GM12864 (cell line): Measurements from ENCODE around the gene C9orf43.
A peak's percentile ranks its signal among the peaks of the same experiment; 100 is the strongest.
"Not testable (repeated sequence)": the region's sequence is repeated elsewhere in the genome, so short reads cannot be mapped to it uniquely, and the experiment has no call there.

Experiments used
- DNase-seq: peaks from one replicate; pipeline ENCODE4 v3.0.0-alpha.2; 2011; ENCODE audit warnings: low read depth
- H3K4me3 ChIP-seq: 2 replicates; pipeline ENCODE4 v1.5.1; 2011; ENCODE audit warnings: mild to moderate bottlenecking, low read depth, low read length, control low read depth
- TF ChIP-seq, protein P1 (sequence below): IDR thresholded peaks from 2 replicates; pipeline ENCODE4 v1.5.1; 2011; ENCODE audit warnings: low read depth, mild to moderate bottlenecking, moderate library complexity, low read length, control low read depth, inconsistent platforms; ENCODE audit errors: missing control alignments

The C9orf43 gene

DNA sequence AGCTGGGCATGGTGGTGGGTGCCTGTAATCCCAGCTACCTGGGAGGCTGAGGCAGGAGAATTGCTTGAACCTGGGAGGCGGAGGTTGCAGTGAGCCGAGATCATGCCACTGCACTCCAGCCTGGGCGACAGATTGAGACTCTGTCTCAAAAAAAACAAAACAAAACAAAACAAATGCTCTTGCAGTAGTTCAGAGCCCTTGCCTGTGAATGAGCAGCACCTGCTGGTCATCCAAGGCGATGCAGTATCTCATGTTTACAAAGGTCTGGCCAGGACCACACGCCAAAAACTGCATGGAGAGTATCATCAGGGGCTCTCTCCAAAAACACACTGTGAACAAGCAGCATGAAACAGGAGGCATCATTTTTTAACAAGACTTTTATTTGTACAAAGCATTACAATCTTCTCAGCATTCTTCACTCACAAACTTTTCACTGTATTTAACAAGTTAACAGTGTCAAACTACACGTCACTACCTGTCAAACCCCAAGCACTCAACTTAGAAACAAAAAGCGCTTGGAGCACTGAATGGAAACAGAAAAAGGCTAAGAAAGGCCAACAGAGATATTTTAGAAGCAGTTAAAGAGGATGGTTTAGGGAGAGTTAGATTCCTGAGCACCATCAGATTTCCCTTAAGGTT, 3.6 kb upstream of the C9orf43 start:
- TF ChIP-seq, protein P1, sequence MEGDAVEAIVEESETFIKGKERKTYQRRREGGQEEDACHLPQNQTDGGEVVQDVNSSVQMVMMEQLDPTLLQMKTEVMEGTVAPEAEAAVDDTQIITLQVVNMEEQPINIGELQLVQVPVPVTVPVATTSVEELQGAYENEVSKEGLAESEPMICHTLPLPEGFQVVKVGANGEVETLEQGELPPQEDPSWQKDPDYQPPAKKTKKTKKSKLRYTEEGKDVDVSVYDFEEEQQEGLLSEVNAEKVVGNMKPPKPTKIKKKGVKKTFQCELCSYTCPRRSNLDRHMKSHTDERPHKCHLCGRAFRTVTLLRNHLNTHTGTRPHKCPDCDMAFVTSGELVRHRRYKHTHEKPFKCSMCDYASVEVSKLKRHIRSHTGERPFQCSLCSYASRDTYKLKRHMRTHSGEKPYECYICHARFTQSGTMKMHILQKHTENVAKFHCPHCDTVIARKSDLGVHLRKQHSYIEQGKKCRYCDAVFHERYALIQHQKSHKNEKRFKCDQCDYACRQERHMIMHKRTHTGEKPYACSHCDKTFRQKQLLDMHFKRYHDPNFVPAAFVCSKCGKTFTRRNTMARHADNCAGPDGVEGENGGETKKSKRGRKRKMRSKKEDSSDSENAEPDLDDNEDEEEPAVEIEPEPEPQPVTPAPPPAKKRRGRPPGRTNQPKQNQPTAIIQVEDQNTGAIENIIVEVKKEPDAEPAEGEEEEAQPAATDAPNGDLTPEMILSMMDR: peak; percentile 85
- H3K4me3 ChIP-seq: not testable (repeated sequence)
- peak; percentile 43 for DNase-seq

DNA sequence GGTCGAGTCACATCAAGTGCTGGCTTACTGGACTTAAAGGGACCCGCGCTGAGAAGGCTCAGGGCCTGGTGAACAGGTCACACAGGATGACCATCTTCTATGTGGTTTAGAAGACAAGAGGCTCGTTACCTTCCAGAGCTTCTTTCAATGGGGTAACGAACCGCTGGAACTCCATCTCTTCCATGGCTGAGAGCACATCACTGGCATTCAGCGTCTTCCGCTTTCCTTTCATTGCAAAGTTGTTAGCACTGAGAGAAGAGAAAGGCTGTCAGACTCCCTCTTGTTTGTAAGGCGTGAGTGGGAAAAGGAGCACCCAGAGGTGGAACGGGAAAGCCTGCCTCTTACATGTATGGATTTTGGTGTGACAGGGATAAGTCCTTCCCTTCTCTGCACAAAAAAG, 1.1 kb upstream of the C9orf43 start:
- TF ChIP-seq, protein P1: no peak
- peak overlapping the region; percentile 73 for H3K4me3 ChIP-seq
- no peak for DNase-seq

DNA sequence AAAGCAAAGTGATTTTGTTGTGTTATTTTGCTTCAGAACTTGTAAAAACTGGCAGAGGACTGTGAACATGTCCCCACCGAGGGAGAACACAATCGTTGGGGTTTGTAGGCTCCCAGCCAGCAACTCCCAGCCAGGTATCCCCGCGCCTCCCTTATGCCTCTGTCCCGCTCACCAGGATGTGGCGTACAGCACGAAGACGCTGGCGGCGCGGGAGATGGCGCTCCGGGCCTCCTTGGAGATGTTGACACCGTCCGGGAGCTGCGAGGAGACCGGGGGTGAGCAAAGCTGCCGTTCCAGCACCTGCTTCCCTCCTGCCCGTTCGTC, 702 bp upstream of the C9orf43 start:
- H3K4me3 ChIP-seq: peak overlapping the region; percentile 73
- TF ChIP-seq, protein P1: no peak
- no peak for DNase-seq

DNA sequence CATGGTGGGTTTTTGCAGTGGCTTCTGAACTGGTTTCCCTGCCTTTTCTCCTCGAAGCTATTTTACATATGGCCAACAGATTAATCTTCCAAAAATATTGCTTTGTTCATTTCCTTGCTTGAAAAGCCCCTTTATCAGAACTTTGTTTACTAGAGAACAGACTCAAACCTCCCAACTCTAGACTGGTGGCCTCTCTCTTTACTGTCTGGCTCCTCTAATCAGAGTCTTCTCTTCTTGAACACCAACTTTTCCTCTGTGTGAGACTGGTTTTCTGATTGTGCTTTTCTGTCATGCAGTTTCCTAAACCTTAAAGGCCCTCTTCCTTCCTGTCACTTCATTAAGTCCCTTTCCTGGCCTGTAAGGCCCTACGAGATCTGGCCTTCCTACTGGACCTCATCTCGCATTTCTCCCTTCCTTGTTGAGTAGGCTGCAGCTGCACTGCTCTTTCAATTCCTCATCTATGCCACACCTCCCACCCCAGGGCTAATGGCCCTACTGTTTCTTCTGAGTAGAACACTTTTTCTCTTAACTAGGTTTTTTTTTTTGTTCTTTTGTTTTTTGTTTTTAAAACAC, 5.7 kb downstream of the C9orf43 start:
- no peak overlapping the region for H3K4me3 ChIP-seq
- peak; percentile 78 for DNase-seq
- TF ChIP-seq, protein P1: no peak

DNA sequence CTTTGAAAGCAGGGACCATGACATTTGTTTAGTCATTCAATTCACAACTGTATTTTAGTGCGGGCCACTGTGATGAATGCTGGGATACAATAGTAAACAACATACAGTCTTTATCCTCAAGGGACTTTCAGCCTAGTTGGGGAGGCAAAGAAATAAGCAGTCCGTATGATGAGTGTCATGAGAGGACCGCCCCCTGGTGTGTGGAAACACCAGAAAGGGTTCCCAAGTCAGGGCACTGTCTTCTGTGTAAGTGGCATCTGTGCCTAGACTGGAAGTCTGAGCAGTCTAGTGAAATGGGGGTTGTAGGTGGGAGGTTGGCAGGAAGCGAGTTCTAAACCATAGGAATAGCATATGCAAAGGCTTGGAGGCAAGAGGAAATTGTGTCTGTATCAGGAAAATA, 6.8 kb downstream of the C9orf43 start:
- no peak overlapping the region for H3K4me3 ChIP-seq
- TF ChIP-seq, protein P1: no peak
- no peak for DNase-seq

DNA sequence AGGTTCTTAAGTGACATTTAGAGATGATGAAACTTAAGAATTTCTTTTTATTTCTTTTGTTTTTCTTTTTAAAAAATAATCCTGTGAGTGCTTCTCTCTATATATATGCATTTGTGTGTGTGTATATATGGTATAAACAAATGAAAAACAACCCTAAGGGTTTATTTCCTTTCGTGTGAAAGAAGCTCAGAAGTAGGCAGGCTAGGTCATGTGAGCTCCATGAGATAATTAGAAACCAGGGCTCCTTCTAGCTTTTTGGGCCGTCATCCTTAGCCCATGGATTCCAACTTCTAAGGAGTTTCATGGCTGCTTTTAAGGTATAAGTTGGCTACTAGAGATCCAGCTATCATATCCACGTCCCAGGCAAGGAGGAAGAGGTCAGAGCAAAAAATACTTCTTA, 11.2 kb downstream of the C9orf43 start:
- no peak overlapping the region for H3K4me3 ChIP-seq
- no peak for DNase-seq

More for the DNA sequence above, 11.2 kb downstream of the C9orf43 start:
- TF ChIP-seq, protein P1: no peak
